Fibroblast of upper back skin (primary cell): ENCODE measurements around the gene PRDM2.

Experiments used
- DNase-seq: peaks from one replicate; pipeline ENCODE4 v3.0.0-alpha.2; 2013

Gene PRDM2

GRCh38 chr1:13820055-13820454 lies 120.1 kb downstream of the PRDM2 start:
- no peak for DNase-seq

- DNase-seq = no peak
Observed at GRCh38 chr1:13820456-13820855, 120.5 kb downstream of the PRDM2 start.

- DNase-seq = no peak
Observed at GRCh38 chr1:13823126-13823880, 123.3 kb downstream of the PRDM2 start.

- DNase-seq = no peak
Observed at GRCh38 chr1:13823936-13824335, 123.9 kb downstream of the PRDM2 start.

GRCh38 chr1:13824626-13825025 lies 124.6 kb downstream of the PRDM2 start:
- no peak for DNase-seq

- DNase-seq = no peak
Observed at GRCh38 chr1:13825033-13825432, 125.0 kb downstream of the PRDM2 start.

- DNase-seq = no peak
Observed at GRCh38 chr1:13826009-13826408, 126.0 kb downstream of the PRDM2 start.

- DNase-seq = no peak
Observed at GRCh38 chr1:13826591-13826990, 126.6 kb downstream of the PRDM2 start.

- DNase-seq = no peak
Observed at GRCh38 chr1:13828454-13829151, 128.6 kb downstream of the PRDM2 start.

- no peak for DNase-seq
Observed at GRCh38 chr1:13829152-13829769, 129.3 kb downstream of the PRDM2 start.

- DNase-seq = no peak
Observed at GRCh38 chr1:13830170-13830569, 130.2 kb downstream of the PRDM2 start.

- DNase-seq = no peak
Observed at GRCh38 chr1:13830616-13831280, 130.8 kb downstream of the PRDM2 start.

GRCh38 chr1:13832100-13832499 lies 132.1 kb downstream of the PRDM2 start:
- no peak for DNase-seq

GRCh38 chr1:13832536-13832935 lies 132.5 kb downstream of the PRDM2 start:
- DNase-seq = no peak

GRCh38 chr1:13836136-13836535 lies 136.1 kb downstream of the PRDM2 start:
- DNase-seq = no peak

GRCh38 chr1:13836631-13837030 lies 136.6 kb downstream of the PRDM2 start:
- no peak for DNase-seq

- no peak for DNase-seq
Observed at GRCh38 chr1:13838236-13838635, 138.2 kb downstream of the PRDM2 start.

- no peak for DNase-seq
Observed at GRCh38 chr1:13842497-13842896, 142.5 kb downstream of the PRDM2 start.

GRCh38 chr1:13851726-13852125 lies 151.7 kb downstream of the PRDM2 start:
- no peak for DNase-seq

- DNase-seq = no peak
Observed at GRCh38 chr1:13855554-13855953, 155.6 kb downstream of the PRDM2 start.

GRCh38 chr1:13860031-13860430 lies 160.0 kb downstream of the PRDM2 start:
- no peak for DNase-seq

GRCh38 chr1:13864760-13865159 lies 164.8 kb downstream of the PRDM2 start:
- DNase-seq = no peak

GRCh38 chr1:13865851-13866250 lies 165.9 kb downstream of the PRDM2 start:
- DNase-seq = no peak

- DNase-seq = no peak
Observed at GRCh38 chr1:13867603-13868002, 167.6 kb downstream of the PRDM2 start.
